ENCODE measurements around the gene GRID2. TPM values are rescaled to one million over a fixed set of nuclear protein-coding genes. Genes with fewer than 3 reads are reported as not detected.

GRID2 gene
- total and polyA plus RNA-seq, 10 of the 15 experiments (the other 5 are each of a cell fraction or from before 2014, with no cell fraction given) = not detected

DNA sequence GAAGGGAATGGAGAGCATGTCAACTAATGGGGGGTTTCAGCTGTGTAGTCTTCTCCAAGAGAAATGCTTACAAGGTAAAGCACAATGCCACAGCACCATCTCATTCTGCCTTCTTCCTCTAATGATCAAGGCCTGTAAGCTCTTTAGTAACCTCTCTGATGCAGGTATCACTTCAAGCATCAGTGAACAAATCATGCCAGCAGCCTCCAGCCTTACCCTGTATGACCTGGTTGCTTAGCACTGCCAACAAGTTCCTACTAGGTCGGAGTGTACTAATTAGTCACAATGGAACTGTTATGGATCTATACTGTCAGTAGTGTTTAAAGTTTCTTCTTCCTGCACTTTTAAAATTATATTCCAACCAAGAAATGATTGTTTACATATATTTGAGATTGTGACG lies 197.7 kb downstream of the GRID2 start:
- H3K36me3 ChIP-seq (ENCODE audit: control insufficient read depth in 2 of 2, insufficient read depth in 2 of 2, low read length in 1 of 2) = no peaks in the 10 kb centered on the region
- H2AFZ ChIP-seq (ENCODE audit: control insufficient read depth, low read depth, low read length) = no peak overlapping the region
- TF ChIP-seq, protein P1, sequence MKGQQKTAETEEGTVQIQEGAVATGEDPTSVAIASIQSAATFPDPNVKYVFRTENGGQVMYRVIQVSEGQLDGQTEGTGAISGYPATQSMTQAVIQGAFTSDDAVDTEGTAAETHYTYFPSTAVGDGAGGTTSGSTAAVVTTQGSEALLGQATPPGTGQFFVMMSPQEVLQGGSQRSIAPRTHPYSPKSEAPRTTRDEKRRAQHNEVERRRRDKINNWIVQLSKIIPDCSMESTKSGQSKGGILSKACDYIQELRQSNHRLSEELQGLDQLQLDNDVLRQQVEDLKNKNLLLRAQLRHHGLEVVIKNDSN (IDR thresholded peaks at IDR 0.05; ENCODE audit: borderline replicate concordance, extremely low read length, insufficient read depth, low read depth, low read length) = no peak
- TF ChIP-seq EP300 (IDR thresholded peaks at IDR 0.05; ENCODE audit: borderline replicate concordance in 1 of 2, control insufficient read depth in 1 of 2, low read depth in 2 of 2, low read length in 2 of 2) = no peak
- TF ChIP-seq, protein P2, sequence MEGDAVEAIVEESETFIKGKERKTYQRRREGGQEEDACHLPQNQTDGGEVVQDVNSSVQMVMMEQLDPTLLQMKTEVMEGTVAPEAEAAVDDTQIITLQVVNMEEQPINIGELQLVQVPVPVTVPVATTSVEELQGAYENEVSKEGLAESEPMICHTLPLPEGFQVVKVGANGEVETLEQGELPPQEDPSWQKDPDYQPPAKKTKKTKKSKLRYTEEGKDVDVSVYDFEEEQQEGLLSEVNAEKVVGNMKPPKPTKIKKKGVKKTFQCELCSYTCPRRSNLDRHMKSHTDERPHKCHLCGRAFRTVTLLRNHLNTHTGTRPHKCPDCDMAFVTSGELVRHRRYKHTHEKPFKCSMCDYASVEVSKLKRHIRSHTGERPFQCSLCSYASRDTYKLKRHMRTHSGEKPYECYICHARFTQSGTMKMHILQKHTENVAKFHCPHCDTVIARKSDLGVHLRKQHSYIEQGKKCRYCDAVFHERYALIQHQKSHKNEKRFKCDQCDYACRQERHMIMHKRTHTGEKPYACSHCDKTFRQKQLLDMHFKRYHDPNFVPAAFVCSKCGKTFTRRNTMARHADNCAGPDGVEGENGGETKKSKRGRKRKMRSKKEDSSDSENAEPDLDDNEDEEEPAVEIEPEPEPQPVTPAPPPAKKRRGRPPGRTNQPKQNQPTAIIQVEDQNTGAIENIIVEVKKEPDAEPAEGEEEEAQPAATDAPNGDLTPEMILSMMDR (IDR thresholded peaks at IDR 0.05 in 2 of 3, conservative IDR thresholded peaks at IDR 0.05 in 1 of 3; ENCODE audit: control insufficient read depth in 2 of 3, extremely low read depth in 1 of 3, insufficient read depth in 1 of 3, low read depth in 3 of 3, low read length in 3 of 3) = no peak
- TF ChIP-seq RUNX3 (IDR thresholded peaks at IDR 0.05; ENCODE audit: low read length) = no peak
- TF ChIP-seq, protein P3, sequence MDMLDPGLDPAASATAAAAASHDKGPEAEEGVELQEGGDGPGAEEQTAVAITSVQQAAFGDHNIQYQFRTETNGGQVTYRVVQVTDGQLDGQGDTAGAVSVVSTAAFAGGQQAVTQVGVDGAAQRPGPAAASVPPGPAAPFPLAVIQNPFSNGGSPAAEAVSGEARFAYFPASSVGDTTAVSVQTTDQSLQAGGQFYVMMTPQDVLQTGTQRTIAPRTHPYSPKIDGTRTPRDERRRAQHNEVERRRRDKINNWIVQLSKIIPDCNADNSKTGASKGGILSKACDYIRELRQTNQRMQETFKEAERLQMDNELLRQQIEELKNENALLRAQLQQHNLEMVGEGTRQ (IDR thresholded peaks at IDR 0.05; ENCODE audit: borderline replicate concordance, low read depth, low read length) = no peak
- no peak for TF ChIP-seq HCFC1 (IDR thresholded peaks at IDR 0.05; ENCODE audit: low read length)
- TF ChIP-seq IKZF1 (conservative IDR thresholded peaks at IDR 0.05) = no peak
- TF ChIP-seq NFYA (IDR thresholded peaks at IDR 0.05; ENCODE audit: borderline replicate concordance, low read depth, low read length) = no peak
- TF ChIP-seq RCOR1 (conservative IDR thresholded peaks at IDR 0.05; ENCODE audit: low read depth, low read length) = no peak
- TF ChIP-seq GATAD2B (conservative IDR thresholded peaks at IDR 0.05; ENCODE audit: low read depth) = no peak
- TF ChIP-seq NRF1 (conservative IDR thresholded peaks at IDR 0.05; ENCODE audit: low read depth, low read length) = no peak
- TF ChIP-seq MYC (IDR thresholded peaks at IDR 0.05; ENCODE audit: insufficient read depth, insufficient read length, insufficient replicate concordance, low read length, severe bottlenecking) = no peak
- H3K4me1 ChIP-seq (ENCODE audit: control insufficient read depth, insufficient read depth, low read length) = no peaks in the 10 kb centered on the region
- H3K27ac ChIP-seq (ENCODE audit: control insufficient read depth, insufficient read depth) = no peak overlapping the region
- ChIA-PET CTCF (interaction anchor here (0.6 kb wide), 1 partner anchor 15 kb away, joined by 3 read pairs; no protein-coding TSS in a partner anchor), POLR2A (no interaction called here), SMC1A (ENCODE audit: uncharacterized antibody, unreplicated experiment) (no interaction called here), RAD21 (ENCODE audit: unreplicated experiment) (no interaction called here)
- H3K27me3 ChIP-seq (replicated peaks in 1 of 2; ENCODE audit: control insufficient read depth in 2 of 2, insufficient read depth in 2 of 2, low read length in 1 of 2) = no peaks in the 10 kb centered on the region
- H3K4me2 ChIP-seq (ENCODE audit: control insufficient read depth, insufficient read depth) = no peak overlapping the region
- no peak for DNase-seq (ENCODE audit: low read depth, low spot score)
- no peaks in the 10 kb centered on the region for H4K20me1 ChIP-seq (ENCODE audit: control insufficient read depth, insufficient read depth)
- H3K9ac ChIP-seq (ENCODE audit: control insufficient read depth, insufficient read depth, low read length) = no peak overlapping the region
- intact Hi-C loops (cut with micrococcal nuclease; ENCODE audit: unreplicated experiment) = no loop called here
- no TSS peak for BruUV-seq (replicated peaks)
- in situ Hi-C loops (cut with MboI) = no loop called here
- no peak for FAIRE-seq
- no peak for ATAC-seq
- H3K9me3 ChIP-seq (replicated peaks; ENCODE audit: control insufficient read depth, insufficient read depth, low read length) = no peaks in the 10 kb centered on the region
- H3K79me2 ChIP-seq (ENCODE audit: control insufficient read depth, insufficient read depth, low read length) = no peaks in the 10 kb centered on the region
- 11% methylated on average over 2 of the region's 2 CpGs for WGBS (ENCODE audit: insufficient coverage, insufficient replicate concordance, low lambda C conversion rate, missing lambda C conversion rate)
- H3K4me3 ChIP-seq = no peak overlapping the region

Measured in GM12878 (cell line).